H54 (cell line): Measurements from ENCODE around the gene NUP210.
"Not testable (repeated sequence)": the region's sequence is repeated elsewhere in the genome, so short reads cannot be mapped to it uniquely, and the experiment has no call there.

Experiments
- DNase-seq: peaks from one replicate; pipeline ENCODE4 v3.0.0; 2011; ENCODE audit warnings: low spot score, mixed read lengths; ENCODE audit not compliant: insufficient read length
- FAIRE-seq: peaks from 3 replicates; lab custom pipeline; 2011; peaks lifted over from hg19 to GRCh38; lab: Jason Lieb, UNC
- POLR2A ChIP-seq: IDR thresholded peaks from 2 replicates; pipeline ENCODE4 v1.6.1; 2011; ENCODE audit warnings: low read depth, mild to moderate bottlenecking, low read length

NUP210 gene

DNA sequence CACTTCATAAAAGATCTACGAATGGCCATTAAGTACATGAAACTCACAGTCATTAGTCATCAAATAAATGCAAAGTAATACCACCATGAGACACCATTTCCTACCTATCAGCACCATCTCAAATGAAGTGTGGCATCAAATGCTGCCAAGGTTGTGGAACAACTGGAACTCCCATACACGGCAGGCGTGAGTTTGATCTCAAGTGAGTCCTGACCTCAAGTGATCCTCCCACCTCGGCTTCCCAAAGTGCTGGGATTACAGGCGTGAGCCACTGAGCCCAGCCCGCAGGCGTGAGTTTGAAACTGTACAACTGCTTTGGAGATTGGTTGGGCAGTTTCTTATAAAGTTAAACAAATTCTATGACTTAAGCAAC is 31.2 kb upstream of the NUP210 start:
- TF ChIP-seq POLR2A, result no peak
- FAIRE-seq (no peak), DNase-seq (peak; percentile 16)

DNA sequence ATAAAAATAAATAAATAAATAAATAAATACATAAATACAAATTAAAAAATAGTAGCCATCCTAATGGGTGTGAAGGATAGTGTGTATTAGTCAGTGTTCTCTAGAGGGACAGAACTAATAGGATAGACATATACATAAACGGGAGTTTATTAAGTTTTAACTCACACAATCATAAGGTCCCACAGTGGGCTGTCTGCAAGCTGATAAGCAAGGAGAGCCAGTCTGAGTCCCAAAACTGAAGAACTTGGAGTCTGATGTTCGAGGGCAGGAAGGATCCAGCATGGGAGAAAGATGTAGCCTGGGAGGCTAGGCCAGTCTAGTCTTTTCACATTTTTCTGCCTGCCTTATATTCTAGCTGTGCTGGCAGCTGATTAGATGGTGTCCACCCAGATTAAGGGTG is 22.8 kb upstream of the NUP210 start:
- not testable (repeated sequence) for DNase-seq, FAIRE-seq

DNA sequence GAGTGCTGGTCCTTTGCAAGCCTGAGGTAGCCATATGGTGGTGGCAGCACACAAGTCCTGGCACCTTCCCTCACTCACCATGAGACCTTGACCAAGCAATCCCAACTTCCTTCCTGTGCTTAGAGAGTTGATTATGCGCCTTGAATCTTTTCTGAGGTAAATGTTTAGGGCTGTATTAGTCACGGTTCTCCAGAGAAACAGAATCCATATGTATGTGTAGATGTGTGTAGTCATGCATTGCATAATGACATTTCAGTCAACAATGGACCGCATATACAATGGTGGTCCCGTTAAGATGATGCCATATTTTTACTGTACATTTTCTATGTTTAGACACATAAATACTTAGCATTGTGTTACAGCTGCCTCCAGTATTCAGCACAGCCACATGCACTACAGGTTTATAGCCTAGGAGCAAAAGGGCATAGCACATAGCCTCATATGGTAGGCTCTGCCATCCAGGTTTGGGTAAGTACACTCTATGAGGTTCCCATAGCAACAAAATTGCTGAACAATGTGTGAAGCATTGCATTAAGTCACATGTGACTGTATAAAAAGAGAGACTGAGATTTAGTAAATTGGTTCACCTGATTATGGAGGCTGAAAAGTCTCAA is 20.2 kb upstream of the NUP210 start:
- no peak for TF ChIP-seq POLR2A
- no peak for FAIRE-seq
- no peak for DNase-seq

DNA sequence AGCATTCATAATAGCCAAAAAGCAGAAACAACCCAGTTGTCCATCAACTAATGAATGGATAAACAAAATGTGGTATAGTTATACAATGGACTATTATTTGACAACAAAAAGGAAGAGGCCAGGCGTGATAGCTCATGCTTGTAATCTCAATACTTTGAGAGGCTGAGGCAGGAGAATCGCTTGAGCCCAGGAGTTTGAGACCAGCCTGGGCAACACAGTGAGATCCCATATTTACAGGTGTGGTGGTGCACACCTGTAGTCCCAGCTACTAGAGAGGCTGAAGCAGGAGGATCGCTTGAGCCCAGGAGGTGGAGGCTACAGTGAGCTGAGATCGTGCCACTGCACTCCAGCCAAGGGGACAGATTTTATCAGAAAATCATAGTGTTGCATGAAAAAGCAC is 16.1 kb upstream of the NUP210 start:
- not testable (repeated sequence) for DNase-seq, FAIRE-seq

DNA sequence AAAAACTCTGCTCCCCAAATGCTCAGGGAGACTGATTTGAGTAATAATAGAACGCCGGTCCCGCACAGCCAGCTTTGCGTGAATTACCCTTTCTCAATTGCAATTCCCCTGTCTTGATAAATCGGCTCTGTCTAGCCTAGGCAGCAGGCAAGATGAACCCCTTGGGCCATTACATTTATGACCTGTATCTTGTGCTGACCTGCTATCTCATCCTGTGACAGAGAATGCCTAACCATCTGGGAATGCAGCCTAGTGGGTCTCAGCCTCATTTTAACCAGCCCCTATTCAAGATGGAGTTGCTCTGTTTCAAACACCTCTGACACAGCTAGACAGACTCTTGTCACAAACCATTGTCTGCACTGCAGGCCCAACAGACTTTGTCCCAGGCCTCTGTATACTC is 13.8 kb upstream of the NUP210 start:
- DNase-seq (no peak), FAIRE-seq (no peak)
- no peak for TF ChIP-seq POLR2A

DNA sequence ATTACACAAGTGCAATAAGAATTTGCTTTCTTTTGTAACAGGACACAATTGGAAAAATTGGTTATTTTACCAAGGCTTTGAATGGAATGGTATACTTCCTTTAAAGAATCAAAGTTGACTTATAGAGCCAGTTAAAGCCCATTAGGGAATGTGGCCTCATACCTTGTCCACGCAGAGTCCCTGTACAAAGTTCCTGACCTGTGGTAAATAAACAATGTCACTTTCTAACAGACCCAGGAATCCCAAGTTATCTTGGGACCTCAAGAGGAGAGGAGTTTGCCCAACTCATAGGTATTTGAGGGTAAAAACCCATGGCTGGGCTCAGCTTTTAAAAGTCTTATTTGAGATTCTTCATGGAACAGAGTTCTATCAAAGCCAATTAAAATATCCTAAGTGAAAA is 12.0 kb upstream of the NUP210 start:
- FAIRE-seq, result no peak
- no peak for DNase-seq
- no peak for TF ChIP-seq POLR2A

DNA sequence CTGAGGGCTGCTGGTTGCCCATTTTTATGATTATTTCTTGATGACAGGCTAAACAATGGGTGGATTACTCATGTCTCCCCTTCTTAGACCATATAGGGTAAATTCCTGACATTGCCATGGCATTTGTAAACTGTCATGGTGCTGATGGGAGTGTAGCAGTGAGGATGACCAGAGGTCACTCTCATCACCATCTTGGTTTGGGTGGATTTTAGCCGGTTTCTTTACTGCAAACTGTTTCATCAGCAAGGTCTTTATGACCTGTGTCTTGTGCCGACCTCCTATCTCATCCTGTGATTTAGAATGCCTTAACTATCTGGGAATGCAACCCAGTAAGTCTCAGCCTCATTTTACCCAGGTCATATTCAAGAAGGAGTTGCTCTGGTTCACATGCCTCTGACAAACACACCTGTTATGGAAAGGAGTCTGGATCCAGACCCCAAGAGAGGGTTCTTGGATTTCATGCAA is 10.3 kb upstream of the NUP210 start:
- not testable (repeated sequence) for DNase-seq

DNA sequence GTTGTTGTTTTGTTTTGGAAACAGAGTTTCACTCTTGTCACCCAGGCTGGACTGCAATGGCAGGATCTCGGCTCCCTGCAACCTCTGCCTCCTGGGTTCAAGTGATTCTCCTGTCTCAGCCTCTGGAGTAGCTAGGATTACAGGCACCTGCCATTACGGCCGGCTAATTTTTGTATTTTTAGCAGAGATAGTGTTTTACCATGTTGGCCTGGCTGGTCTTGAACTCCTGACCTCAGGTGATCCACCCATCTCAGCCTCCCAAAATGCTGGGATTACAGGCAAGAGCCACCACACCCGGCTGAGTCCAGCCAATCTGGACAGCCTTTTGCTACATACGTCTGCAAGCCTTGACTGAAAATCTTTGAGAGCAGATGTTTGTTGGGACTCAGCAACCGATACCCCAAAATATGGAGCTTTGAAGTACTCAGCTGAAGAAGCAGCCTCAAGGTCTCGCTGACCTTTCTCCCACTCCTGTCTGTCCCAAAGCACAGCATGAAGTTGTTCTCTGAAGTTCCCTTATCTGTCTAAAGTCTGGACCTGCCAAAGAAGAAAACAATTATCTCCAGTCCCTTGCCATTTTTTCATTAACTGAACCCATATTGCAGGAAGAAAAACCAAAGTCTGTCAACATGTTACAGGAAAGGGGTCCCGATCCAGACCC is 9.6 kb upstream of the NUP210 start:
- DNase-seq (no peak), FAIRE-seq (no peak)
- no peak for TF ChIP-seq POLR2A

More for the DNA sequence above, 10.3 kb upstream of the NUP210 start:
- FAIRE-seq, result not testable (repeated sequence)

DNA sequence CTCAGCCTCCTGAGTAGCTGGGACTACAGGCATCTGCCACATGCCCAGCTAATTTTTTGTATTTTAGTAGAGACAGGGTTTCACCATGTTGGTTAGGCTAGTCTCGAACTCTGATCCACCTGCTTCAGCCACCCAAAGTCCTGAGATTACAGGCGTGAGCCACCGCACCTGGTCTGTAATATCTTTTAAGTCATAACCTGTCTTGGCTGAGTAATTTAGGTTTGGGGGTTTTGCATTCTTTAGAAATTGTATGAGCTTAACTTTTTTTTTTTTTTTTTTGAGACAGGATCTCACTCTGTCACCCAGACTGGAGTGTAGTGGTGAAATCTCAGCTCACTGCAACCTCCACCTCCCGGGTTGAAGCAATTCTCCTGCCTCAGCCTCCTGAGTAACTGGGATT is 8.6 kb upstream of the NUP210 start:
- not testable (repeated sequence) for DNase-seq, FAIRE-seq

DNA sequence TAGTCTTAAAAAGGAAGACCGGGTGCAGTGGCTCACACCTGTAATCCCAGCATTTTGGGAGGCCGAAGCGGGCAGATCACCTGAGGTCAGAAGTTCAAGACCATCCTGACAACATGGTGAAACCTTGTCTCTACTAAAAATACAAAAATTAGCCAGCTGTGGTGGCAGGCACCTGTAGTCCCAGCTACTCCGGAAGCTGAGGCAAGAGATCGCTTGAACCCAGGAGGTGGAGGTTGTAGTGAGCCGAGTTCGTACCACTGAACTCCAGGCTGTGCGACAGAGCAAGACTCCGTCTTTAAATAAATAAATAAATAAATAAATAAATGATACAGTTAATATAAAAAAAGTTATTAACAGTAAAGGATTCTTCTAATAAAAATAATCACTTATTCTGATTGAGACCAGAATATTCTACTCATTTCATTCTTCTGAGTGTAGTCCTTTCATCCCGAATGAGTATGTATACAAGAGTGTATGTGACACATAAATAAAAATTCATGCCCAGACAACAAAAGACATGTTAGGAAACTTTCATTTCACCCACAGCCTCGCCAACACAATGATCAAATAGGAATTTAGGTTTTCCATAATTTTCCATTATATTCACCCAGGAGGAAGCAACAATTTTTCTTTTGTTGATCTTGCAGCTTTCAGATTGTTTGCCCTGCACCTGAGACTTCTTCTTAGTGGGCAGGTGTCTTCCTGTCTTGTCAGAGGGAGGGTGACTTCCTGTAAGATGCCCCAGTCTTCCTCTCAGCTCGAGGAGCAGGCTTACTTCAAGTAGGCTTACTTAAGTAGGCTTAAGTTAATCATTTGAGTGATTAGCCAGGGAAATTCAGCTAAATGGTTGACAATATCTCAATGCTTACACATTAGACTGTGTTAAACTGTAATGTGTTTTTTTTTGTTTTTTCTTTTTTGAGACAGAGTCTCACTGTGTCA is 7.8 kb upstream of the NUP210 start:
- no peak for FAIRE-seq
- no peak for TF ChIP-seq POLR2A
- DNase-seq, result no peak

DNA sequence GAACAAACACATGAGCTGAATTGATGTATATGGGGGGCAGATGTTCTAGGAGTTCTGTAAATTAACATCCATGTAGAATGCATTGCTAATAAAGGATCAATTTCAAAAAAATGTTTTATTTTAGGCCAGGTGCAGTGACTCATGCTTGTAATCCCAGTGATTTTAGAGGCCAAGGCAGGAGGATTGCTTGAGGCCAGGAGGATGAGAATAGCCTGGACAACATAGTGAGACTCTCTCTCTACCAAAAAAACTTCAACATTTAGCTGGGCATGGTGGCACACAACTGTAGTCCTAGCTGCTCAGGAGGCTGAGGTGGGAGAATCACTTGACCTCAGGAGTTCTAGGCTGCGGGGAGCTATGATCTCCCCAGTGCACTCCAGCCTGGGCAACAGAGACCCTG is 6.5 kb upstream of the NUP210 start:
- FAIRE-seq (no peak), DNase-seq (no peak)
- TF ChIP-seq POLR2A, result no peak

DNA sequence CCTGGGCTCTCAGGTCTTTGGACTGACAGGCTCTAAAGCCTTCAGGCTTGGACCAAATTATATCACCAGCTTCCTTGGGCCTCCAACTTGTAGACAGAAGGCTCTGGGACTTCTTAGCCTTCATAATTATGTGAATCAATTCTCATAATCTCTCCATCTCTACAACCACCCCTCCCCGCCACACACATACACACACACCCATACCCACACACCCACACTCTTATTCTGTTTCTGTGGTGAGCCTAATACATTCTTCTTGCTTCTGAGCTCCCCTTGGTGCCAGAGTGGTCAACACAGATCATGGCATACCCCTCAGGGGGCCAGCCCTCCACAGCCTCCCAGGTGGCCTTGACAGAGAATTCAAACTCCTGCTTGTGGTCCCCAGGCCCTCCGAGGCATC is 5.6 kb upstream of the NUP210 start:
- no peak for FAIRE-seq
- DNase-seq, result no peak
- TF ChIP-seq POLR2A, result no peak

DNA sequence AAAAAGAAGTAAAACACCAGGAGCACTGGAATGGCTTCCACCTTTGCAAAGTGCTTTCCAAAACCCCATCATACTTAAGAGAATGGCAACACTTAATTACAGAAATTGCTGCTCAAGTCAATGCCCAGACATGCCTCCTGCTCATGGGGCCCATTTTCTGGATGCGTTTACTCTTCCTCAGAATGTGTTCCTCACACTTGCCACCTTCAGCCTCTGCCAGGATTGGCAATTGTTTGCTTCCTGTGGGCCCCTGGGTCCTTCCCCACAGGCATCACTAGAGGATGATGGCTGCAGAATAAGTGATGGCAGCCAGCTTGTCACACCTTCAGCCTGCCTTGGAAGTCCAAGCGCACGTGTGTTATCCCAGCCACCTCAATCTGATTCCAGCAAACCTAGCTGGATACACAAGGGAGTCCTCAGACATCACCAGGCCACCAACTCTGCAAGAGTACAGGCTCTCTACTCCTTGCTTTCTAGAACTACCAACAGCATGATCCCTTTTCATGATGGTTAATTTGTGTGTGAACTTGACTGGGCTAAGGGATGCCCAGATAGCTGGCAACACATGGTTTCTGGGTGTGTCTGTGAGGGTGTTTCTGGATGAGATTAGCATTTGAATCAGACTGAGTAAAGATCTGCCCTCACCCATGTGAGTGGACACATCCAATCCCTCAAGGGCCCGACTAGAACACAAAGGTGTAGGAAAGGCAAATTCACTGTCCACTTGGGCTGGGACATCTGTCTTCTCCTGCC is 4.9 kb upstream of the NUP210 start:
- DNase-seq, result no peak
- no peak for FAIRE-seq

More for the DNA sequence above, 4.9 kb upstream of the NUP210 start:
- no peak for TF ChIP-seq POLR2A
